Measurements from ENCODE around the gene PDIA5.

Gene PDIA5

DNA sequence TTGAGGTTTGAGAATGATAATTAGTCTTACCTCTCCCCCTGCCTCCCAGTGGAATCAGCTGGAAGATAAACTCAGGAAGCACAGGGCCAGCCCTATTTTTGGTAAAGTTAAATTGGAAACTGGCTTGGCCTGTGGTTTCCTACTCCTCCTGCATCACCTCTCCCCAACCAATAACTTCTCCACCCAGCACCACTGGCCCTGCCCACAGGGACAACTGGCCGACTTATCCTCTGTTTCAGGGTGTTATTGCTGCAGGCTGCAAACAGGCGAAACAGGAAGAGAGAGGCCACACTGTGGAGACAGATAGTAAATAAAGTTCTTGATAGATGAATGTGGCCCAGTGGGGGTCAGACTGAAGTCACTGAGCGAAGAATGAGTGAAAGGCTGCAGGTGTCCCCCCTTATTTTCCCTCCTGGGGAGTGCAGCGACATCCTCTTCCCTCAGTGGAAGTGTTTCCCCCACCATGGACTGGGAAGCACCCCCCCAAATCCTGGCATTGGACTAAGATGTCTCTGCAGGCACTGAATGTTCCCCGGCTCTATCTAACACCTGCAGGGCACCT lies 47.1 kb downstream of the PDIA5 start:
- DNase-seq (ENCODE audit: low read depth in 1 of 2, low spot score in 1 of 2) = no peak

DNA sequence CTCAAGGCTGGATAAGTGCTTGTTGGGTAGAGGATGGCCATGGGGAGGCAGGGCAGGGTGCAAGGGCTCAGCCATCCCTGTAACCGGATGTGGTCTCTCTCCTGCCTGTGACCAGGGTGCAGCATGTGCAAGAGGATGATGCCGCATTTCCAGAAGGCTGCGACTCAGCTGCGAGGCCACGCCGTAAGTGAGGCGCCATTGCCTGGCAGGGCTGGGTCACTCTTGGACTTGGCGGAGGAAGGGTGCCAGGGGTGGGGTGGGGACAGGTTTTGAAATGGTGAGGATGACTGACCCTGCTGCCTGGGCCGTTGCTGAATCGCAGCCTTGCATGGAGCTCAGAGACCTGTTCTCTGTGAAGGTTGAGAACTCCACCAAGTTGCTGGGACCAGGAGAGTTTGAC lies 49.3 kb downstream of the PDIA5 start:
- DNase-seq (ENCODE audit: low read depth in 1 of 2, low spot score in 1 of 2) = no peak

GRCh38 chr3:123119388-123119787 lies 52.6 kb downstream of the PDIA5 start:
- no peak for DNase-seq (ENCODE audit: low read depth in 1 of 2, low spot score in 1 of 2)

DNA sequence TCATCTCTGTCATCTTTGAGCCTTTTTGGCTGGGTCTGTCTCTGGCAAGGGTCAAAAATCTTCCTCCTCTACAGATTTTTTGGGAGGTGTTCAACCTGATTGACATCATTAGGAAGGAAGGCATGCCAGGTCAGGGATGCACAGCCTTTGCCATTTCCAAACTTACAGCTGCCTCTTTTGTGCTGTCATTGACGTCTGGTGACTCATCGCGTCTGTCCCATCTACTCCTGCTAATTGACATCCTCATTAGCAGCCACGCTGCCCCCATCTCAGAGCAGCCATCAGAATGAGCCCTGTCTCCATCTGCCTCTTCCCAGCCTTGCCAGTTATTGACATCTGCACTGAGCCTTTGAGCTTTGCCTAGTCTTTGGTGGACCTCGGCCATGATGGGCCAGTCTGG lies 53.0 kb downstream of the PDIA5 start:
- DNase-seq (ENCODE audit: low read depth in 1 of 2, low spot score in 1 of 2) = no peak

DNA sequence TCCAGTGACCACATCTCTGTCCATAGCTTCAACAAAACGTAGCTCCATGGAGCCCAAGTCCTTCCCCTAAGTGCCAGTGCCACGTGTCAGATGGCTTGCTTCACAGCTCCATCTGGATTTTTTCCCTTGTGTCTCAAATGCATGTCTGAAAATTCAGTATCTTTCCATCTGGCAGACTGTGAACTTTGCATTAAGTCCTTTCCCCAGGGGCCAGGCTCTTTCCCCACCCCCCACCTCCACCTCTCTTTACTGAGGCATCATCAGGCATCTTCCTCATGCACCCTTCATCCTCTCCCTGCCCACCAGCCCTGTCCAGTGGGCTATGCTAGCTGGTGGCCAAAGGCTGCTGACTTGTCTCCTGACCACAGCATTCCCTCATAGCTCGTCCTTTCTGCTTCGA lies 53.7 kb downstream of the PDIA5 start:
- no peak for DNase-seq (ENCODE audit: low read depth in 1 of 2, low spot score in 1 of 2)

GRCh38 chr3:123122057-123122456 lies 55.2 kb downstream of the PDIA5 start:
- no peak for DNase-seq (ENCODE audit: low read depth in 1 of 2, low spot score in 1 of 2)

- DNase-seq (ENCODE audit: low read depth in 1 of 2, low spot score in 1 of 2) = no peak
Measured at GRCh38 chr3:123122525-123123315, 55.9 kb downstream of the PDIA5 start.

GRCh38 chr3:123123716-123124616 lies 57.1 kb downstream of the PDIA5 start:
- no peak for DNase-seq (ENCODE audit: low read depth in 1 of 2, low spot score in 1 of 2)

DNA sequence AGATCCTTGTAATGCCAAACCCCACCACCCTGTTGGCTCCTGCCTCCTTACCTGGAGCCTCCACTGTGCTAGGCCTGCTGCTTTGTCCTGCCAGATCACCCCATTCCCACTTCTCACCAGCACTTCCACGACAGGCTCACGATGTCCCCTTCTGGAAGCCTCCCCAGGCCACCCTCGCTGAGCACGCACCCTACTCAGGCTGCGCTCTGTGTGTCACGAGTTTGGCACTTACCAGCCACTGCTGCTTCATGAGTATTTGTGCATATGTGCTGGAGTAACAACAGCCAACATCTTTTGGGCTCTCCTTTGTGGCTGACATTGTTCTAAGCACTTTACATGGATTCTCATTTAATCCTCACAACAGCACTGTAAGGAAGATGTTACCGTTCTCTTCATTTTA lies 58.1 kb downstream of the PDIA5 start:
- DNase-seq (ENCODE audit: low read depth in 1 of 2, low spot score in 1 of 2) = no peak

DNA sequence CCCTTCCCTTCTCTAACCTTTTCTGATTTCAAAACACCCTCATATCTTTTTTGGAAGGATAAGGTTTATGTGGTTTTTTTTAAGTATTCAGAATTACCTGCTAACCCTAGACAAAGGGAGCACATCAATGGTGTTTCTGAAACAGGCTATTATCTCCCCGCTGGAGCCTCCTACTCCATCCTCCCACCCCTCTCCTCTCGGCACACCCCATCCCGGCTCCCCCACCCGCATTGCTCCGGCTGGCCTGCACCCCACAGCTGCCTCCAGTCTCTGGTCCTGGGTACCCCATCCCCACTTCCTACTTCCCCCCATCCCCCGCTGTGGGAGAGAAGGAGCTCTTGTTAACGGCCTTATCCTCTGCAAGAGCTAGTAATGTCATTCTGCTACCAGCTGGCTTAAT lies 59.2 kb downstream of the PDIA5 start:
- no peak for DNase-seq (ENCODE audit: low read depth in 1 of 2, low spot score in 1 of 2)

GRCh38 chr3:123126653-123127052 lies 59.8 kb downstream of the PDIA5 start:
- DNase-seq (ENCODE audit: low read depth in 1 of 2, low spot score in 1 of 2) = no peak

DNA sequence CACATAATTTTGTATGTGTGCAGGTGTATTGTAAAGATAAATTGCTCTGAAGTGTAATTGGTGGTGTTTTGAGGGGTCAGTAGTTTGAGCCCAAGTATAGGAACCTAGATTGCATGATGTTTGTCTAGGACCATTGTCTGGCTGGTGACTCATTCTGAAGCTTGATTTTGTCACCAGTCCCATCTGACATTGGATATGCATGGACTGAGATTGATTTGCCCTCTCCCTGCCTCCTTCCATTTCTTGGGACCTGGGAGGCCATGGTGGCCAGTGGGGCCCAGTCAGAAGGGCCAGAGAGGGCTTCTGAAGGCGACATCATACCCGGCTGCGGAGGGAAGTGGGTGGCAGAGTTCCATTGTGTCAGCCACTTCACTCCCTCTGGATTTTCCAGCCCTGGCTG lies 62.3 kb downstream of the PDIA5 start:
- DNase-seq (ENCODE audit: low read depth in 1 of 2, low spot score in 1 of 2) = no peak

DNA sequence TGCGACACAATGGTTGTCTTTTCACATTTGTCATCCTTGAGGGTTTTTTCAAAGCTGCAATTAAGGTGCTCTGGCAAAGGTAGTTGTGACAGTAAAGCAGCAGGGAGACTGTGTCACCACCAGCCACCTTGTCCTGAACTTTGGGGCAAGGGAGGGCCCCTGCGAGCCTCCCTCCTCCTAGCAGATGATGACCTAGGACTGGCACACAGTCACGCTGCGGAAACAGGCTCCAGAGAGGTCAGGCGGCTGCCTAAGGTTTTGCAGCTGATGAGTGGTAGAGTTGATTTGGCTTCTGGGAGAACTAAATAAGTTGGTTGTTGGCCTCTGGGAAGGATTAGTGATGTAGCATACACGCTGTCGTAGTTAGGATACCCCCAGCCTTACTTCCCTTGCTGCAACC lies 62.7 kb downstream of the PDIA5 start:
- DNase-seq (ENCODE audit: low read depth in 1 of 2, low spot score in 1 of 2) = no peak

DNA sequence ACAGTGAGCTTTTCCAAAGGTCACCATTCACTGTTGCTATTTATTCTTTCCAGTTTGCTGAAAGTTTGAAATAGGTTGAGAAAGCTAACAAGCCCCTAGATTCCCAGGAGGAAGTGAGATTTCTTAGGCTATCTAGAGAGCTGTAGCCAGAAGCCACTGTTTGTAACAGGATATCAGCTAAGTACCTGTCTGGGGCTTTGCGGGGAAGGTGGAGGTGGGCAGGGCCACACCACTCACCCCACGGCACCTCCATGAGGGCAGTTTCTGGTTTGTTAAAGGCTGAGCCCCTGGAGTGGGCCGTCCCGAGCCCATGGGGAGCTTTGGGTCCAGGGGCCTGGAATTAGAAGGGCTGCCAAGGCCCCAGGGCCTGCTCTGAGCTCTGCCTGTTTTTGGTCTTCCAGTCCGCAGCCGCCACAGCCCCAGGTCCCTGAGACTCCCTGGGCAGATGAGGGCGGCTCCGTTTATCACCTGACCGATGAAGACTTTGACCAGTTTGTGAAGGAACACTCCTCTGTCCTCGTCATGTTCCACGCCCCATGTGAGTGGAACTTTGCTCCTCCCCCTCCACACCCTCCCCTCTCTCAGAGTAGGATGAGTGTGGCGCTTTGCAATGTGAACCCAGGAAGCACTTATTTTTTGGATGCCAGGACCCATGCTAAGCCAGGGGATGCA lies 63.4 kb downstream of the PDIA5 start:
- no peak for DNase-seq (ENCODE audit: low read depth in 1 of 2, low spot score in 1 of 2)

GRCh38 chr3:123134671-123135070 lies 67.8 kb downstream of the PDIA5 start:
- no peak for DNase-seq (ENCODE audit: low read depth in 1 of 2, low spot score in 1 of 2)

- DNase-seq (ENCODE audit: low read depth in 1 of 2, low spot score in 1 of 2) = no peak
Measured at GRCh38 chr3:123137001-123137400, 70.2 kb downstream of the PDIA5 start.

DNA sequence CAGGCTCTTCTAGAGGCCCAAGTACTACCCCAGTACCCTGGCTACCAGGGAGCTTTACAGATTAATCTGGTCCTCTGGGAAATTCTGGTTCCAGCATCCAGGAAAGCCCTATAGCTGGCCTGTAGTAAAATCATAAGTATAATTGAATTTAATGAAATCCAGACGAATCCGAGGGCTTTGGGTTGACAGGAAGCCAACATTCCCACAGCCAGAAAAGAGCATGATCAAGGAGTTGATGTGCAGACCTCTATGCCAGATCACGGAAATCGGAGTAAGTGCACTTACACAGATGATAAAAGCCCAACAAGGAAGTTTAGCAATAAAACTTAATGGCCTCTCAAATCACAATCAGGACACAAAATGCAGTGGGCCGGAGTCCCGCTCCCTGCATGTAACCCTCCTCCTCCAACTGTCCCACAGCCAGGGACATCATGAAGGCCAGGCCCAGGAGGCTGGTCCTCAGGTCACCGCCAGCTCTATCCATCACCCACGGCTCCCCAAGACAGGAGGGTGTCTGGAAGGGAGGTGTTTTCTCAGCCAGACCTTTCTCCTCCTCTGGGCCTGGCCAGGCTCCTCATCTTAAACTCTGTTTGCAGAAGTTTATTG lies 72.1 kb downstream of the PDIA5 start:
- no peak for DNase-seq (ENCODE audit: low read depth in 1 of 2, low spot score in 1 of 2)

DNA sequence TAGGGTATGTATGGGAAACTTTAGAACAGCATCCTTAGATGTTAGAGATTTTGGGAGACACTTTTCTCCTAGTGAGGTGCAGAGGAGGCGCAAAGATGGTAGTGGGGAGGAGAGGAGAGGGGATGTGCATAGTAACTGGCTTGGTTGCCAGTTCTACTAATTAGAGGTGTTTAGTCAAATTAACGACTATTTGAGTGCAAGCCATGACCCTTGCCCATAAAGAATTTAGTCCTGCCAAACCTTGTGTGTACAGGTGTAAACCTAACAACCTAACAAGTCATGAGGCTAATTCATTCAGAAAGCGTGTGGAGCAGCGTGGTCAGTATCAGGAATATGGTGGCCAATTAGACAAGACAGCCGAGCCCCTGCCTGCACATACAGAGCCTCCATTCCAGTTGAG lies 72.7 kb downstream of the PDIA5 start:
- DNase-seq (ENCODE audit: low read depth in 1 of 2, low spot score in 1 of 2) = no peak

GRCh38 chr3:123140550-123140949 lies 73.7 kb downstream of the PDIA5 start:
- no peak for DNase-seq (ENCODE audit: low read depth in 1 of 2, low spot score in 1 of 2)

- no peak for DNase-seq (ENCODE audit: low read depth in 1 of 2, low spot score in 1 of 2)
Measured at GRCh38 chr3:123141276-123141675, 74.5 kb downstream of the PDIA5 start.
